Erythroblast (primary cell): Measurements from ENCODE around the gene ZBTB24.

Source experiments
- GATA1 ChIP-seq: IDR thresholded peaks from 2 replicates; pipeline ENCODE4 v1.6.1; 2011; ENCODE audit warnings: low read depth, mild to moderate bottlenecking, control low read depth, low read length, moderate library complexity
- POLR2A ChIP-seq: IDR thresholded peaks from 2 replicates; pipeline ENCODE4 v1.6.1; 2011; ENCODE audit warnings: mild to moderate bottlenecking, low read length

DNA sequence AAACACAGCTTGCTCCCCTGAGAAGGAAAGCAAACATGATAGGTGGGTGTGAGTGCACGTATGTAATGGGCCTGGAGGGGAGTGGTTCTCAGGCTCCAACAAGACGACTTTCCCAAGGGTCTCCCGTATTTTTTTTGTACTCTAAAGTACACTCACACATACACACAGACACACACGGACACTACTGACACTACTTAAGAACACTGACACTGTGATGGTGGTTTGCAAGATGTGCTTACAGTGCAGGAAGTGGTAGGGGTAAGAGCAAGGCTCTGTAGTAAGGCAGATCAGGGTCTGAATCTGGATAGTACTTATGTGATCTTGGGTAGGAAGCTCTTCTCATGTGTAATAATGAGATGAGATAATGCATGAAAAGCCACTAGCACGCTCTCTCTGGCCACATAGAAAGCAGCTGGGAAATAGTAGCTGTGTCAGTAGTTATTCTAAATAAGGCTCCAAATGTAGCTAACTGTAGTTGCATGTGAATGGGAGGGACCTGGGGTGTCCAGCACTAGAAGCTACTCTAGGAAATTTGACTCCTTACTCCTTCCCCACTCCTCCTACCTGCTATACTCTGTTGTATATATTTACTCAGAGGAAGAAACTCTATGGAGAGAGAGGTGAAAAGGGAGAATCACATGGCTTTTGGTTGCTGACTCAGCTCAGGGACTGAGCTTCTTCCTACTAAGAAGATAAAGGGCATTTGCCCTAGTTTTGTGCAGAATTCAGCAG is 8.4 kb upstream of the ZBTB24 start:
- TF ChIP-seq POLR2A (no peak), GATA1 (no peak)
